Activated CD4-positive, alpha-beta T cell treated with anti-CD3 and anti-CD28 coated beads for 36 hours (primary cell): ENCODE measurements around the gene HPGDS. TPM values are rescaled to one million over a fixed set of nuclear protein-coding genes. Genes with fewer than 3 reads are reported as not detected.

ENCODE experiments used
- ATAC-seq: fragments of 200-7000 bp; cut with Tn5 transposase; one replicate; pipeline ENCODE4 v1.10.0; 2021; ENCODE audit warnings: mild to moderate bottlenecking, moderate library complexity
- CTCF ChIA-PET: fragments of 350-600 bp; sonication (Branson Sonifier 250); formaldehyde crosslinking; loops from one replicate; lab custom pipeline; 2021; ENCODE audit warnings: antibody characterized with exemption; lab: Charles Lee
- POLR2A ChIA-PET: fragments of 350-600 bp; sonication (Branson Sonifier 250); formaldehyde crosslinking; loops from one replicate; lab custom pipeline; 2021; ENCODE audit warnings: antibody characterized with exemption, inconsistent platforms; lab: Charles Lee
- DNase-seq: peaks from one replicate; pipeline ENCODE4 v3.0.0-alpha.2; 2020
- H3K27ac Mint-ChIP-seq: one replicate; pipeline ENCODE4 v1.8.0; 2021; ENCODE audit warnings: mixed read lengths
- H3K27me3 Mint-ChIP-seq: one replicate; pipeline ENCODE4 v1.8.0; 2021; ENCODE audit warnings: mixed read lengths
- H3K36me3 Mint-ChIP-seq: one replicate; pipeline ENCODE4 v1.8.0; 2021; ENCODE audit warnings: low read depth, mixed read lengths
- H3K4me1 Mint-ChIP-seq: one replicate; pipeline ENCODE4 v1.8.0; 2021; ENCODE audit warnings: mixed read lengths
- H3K4me3 Mint-ChIP-seq: one replicate; pipeline ENCODE4 v1.8.0; 2021; ENCODE audit warnings: mild to moderate bottlenecking, moderate library complexity, mixed read lengths
- H3K9me3 Mint-ChIP-seq: one replicate; pipeline ENCODE4 v1.8.0; 2021; ENCODE audit warnings: low read depth, mixed read lengths
- intact Hi-C, 2 experiments: fragments of 100-400 bp; cut with DNase I in 1 of 2; cut with micrococcal nuclease in 1 of 2; formaldehyde crosslinking; loops; one replicate each; pipeline versions ENCODE4 v1.14.2 to v1.15.1; 2022 to 2024; cut with DNase I, micrococcal nuclease
- total RNA-seq, 2 experiments: library from RNA; stranded (reverse); gene quantifications; one replicate each; pipeline ENCODE4 v1.2.3, GENCODE V29; 2021

The HPGDS gene
- total RNA-seq, 2 experiments from 2014 or later: not detected

- no peak overlapping the region for H3K27ac Mint-ChIP-seq
- peaks cover 49% of the 10 kb centered on the region for H3K36me3 Mint-ChIP-seq
- no peaks in the 10 kb centered on the region for H3K9me3 Mint-ChIP-seq
- ATAC-seq (no peak), DNase-seq (no peak)
- H3K4me3 Mint-ChIP-seq: no peak overlapping the region
- no peaks in the 10 kb centered on the region for H3K4me1 Mint-ChIP-seq
- intact Hi-C loops: no loop called here
- POLR2A ChIA-PET: no interaction called here
- no peaks in the 10 kb centered on the region for H3K27me3 Mint-ChIP-seq
- CTCF ChIA-PET: no interaction called here
Measured at GRCh38 chr4:94284889-94285288, 57.7 kb downstream of the HPGDS start.

GRCh38 chr4:94278781-94279180, 63.9 kb downstream of the HPGDS start:
- intact Hi-C loops: no loop called here
- Mint-ChIP-seq H3K4me3 (no peak overlapping the region), H3K27me3 (no peaks in the 10 kb centered on the region), H3K4me1 (no peaks in the 10 kb centered on the region), H3K36me3 (peaks cover 45% of the 10 kb centered on the region), H3K9me3 (no peaks in the 10 kb centered on the region), H3K27ac (no peak overlapping the region)
- DNase-seq (no peak), ATAC-seq (no peak)
- POLR2A ChIA-PET: no interaction called here
- CTCF ChIA-PET: no interaction called here

- ATAC-seq (no peak), DNase-seq (no peak)
- ChIA-PET CTCF (no interaction called here), POLR2A (no interaction called here)
- H3K36me3 Mint-ChIP-seq: peaks cover 37% of the 10 kb centered on the region
- intact Hi-C loops: no loop called here
- no peaks in the 10 kb centered on the region for H3K4me1 Mint-ChIP-seq
- no peak overlapping the region for H3K4me3 Mint-ChIP-seq
- H3K27me3 Mint-ChIP-seq: no peaks in the 10 kb centered on the region
- no peaks in the 10 kb centered on the region for H3K9me3 Mint-ChIP-seq
- no peak overlapping the region for H3K27ac Mint-ChIP-seq
Measured at GRCh38 chr4:94277534-94277933, 65.1 kb downstream of the HPGDS start.

GRCh38 chr4:94276204-94276603, 66.4 kb downstream of the HPGDS start:
- DNase-seq (no peak), ATAC-seq (no peak)
- Mint-ChIP-seq H3K27ac (no peak overlapping the region), H3K27me3 (no peaks in the 10 kb centered on the region), H3K4me1 (peaks cover 1% of the 10 kb centered on the region), H3K4me3 (no peak overlapping the region), H3K9me3 (no peaks in the 10 kb centered on the region), H3K36me3 (peaks cover 36% of the 10 kb centered on the region)
- ChIA-PET CTCF (interaction anchor here (1.2 kb wide), 1 partner anchor 113 kb away, joined by 4 read pairs; no protein-coding TSS in a partner anchor), POLR2A (no interaction called here)
- intact Hi-C loops: no loop called here

- DNase-seq (no peak), ATAC-seq (no peak)
- CTCF ChIA-PET: interaction anchor here (0.7 to 1.2 kb wide), 2 partner anchors 13 to 114 kb away, joined by 3 to 4 read pairs; no protein-coding TSS in a partner anchor
- H3K4me3 Mint-ChIP-seq: no peak overlapping the region
- POLR2A ChIA-PET: no interaction called here
- intact Hi-C loops: no loop called here
- peaks cover 36% of the 10 kb centered on the region for H3K36me3 Mint-ChIP-seq
- no peaks in the 10 kb centered on the region for H3K9me3 Mint-ChIP-seq
- H3K4me1 Mint-ChIP-seq: peaks cover 3% of the 10 kb centered on the region
- H3K27me3 Mint-ChIP-seq: no peaks in the 10 kb centered on the region
- no peak overlapping the region for H3K27ac Mint-ChIP-seq
Measured at GRCh38 chr4:94274912-94275311, 67.7 kb downstream of the HPGDS start.

- no peak for DNase-seq
- Mint-ChIP-seq H3K9me3 (no peaks in the 10 kb centered on the region), H3K4me3 (no peak overlapping the region), H3K36me3 (peaks cover 25% of the 10 kb centered on the region), H3K4me1 (peaks cover 7% of the 10 kb centered on the region), H3K27me3 (no peaks in the 10 kb centered on the region), H3K27ac (no peak overlapping the region)
- POLR2A ChIA-PET: no interaction called here
- ATAC-seq: no peak
- CTCF ChIA-PET: no interaction called here
- intact Hi-C loops: no loop called here
Measured at GRCh38 chr4:94271248-94271647, 71.4 kb downstream of the HPGDS start.

GRCh38 chr4:94267037-94267436, 75.6 kb downstream of the HPGDS start:
- intact Hi-C loops: no loop called here
- no peak overlapping the region for H3K4me3 Mint-ChIP-seq
- H3K36me3 Mint-ChIP-seq: peaks cover 29% of the 10 kb centered on the region
- H3K27ac Mint-ChIP-seq: no peak overlapping the region
- DNase-seq (no peak), ATAC-seq (no peak)
- H3K9me3 Mint-ChIP-seq: no peaks in the 10 kb centered on the region
- no peaks in the 10 kb centered on the region for H3K27me3 Mint-ChIP-seq
- ChIA-PET POLR2A (no interaction called here), CTCF (interaction anchor here (1.3 kb wide), 1 partner anchor 16 kb away, joined by 3 read pairs; no protein-coding TSS in a partner anchor)
- peaks cover 7% of the 10 kb centered on the region for H3K4me1 Mint-ChIP-seq

GRCh38 chr4:94262163-94263016, 80.2 kb downstream of the HPGDS start:
- no peak for ATAC-seq
- Mint-ChIP-seq H3K27me3 (no peaks in the 10 kb centered on the region), H3K9me3 (no peaks in the 10 kb centered on the region), H3K36me3 (peaks cover 30% of the 10 kb centered on the region), H3K4me3 (no peak overlapping the region), H3K27ac (no peak overlapping the region), H3K4me1 (peaks cover 4% of the 10 kb centered on the region)
- intact Hi-C loops: no loop called here
- no peak for DNase-seq
- ChIA-PET POLR2A (interaction anchor here (0.7 kb wide), 1 partner anchor 778 kb away, joined by 4 read pairs; no protein-coding TSS in a partner anchor), CTCF (interaction anchor here (1.2 kb wide), 1 partner anchor 55 kb away, joined by 6 read pairs; no protein-coding TSS in a partner anchor)

GRCh38 chr4:94256828-94257227, 85.8 kb downstream of the HPGDS start:
- no peak for DNase-seq
- Mint-ChIP-seq H3K27me3 (no peaks in the 10 kb centered on the region), H3K9me3 (no peaks in the 10 kb centered on the region), H3K4me1 (peaks cover 2% of the 10 kb centered on the region), H3K36me3 (peaks cover 29% of the 10 kb centered on the region), H3K4me3 (no peak overlapping the region), H3K27ac (no peak overlapping the region)
- ChIA-PET CTCF (no interaction called here), POLR2A (no interaction called here)
- intact Hi-C loops: loop anchor here in 1 of 2 experiments (1.0 to 10.0 kb wide), 2 partner anchors 362 to 466 kb away; no protein-coding TSS in a partner anchor
- ATAC-seq: no peak

- Mint-ChIP-seq H3K36me3 (peaks cover 31% of the 10 kb centered on the region), H3K4me1 (peaks cover 3% of the 10 kb centered on the region), H3K27me3 (no peaks in the 10 kb centered on the region), H3K4me3 (no peak overlapping the region), H3K9me3 (no peaks in the 10 kb centered on the region), H3K27ac (no peak overlapping the region)
- intact Hi-C loops: loop anchor here in 1 of 2 experiments (10.0 kb wide), 1 partner anchor 361 kb away; no protein-coding TSS in a partner anchor
- CTCF ChIA-PET: interaction anchor here (1.0 kb wide), 1 partner anchor 12 kb away, joined by 3 read pairs; no protein-coding TSS in a partner anchor
- POLR2A ChIA-PET: no interaction called here
- ATAC-seq (peak; percentile 23), DNase-seq (no peak)
Measured at GRCh38 chr4:94256144-94256783, 86.4 kb downstream of the HPGDS start.

GRCh38 chr4:94253036-94253435, 89.6 kb downstream of the HPGDS start:
- Mint-ChIP-seq H3K27me3 (no peaks in the 10 kb centered on the region), H3K36me3 (peaks cover 35% of the 10 kb centered on the region), H3K9me3 (no peaks in the 10 kb centered on the region), H3K4me3 (no peak overlapping the region), H3K27ac (no peak overlapping the region), H3K4me1 (peaks cover 7% of the 10 kb centered on the region)
- intact Hi-C loops: loop anchor here in 1 of 2 experiments (10.0 kb wide), 1 partner anchor 358 kb away; no protein-coding TSS in a partner anchor
- CTCF ChIA-PET: no interaction called here
- POLR2A ChIA-PET: no interaction called here
- DNase-seq (no peak), ATAC-seq (no peak)
